GM23338 (cell line): Measurements from ENCODE around the gene NELFB. TPM values are rescaled to one million over a fixed set of nuclear protein-coding genes. Genes with fewer than 3 reads are reported as not detected.

Experiments
- ATAC-seq: fragments of 200-7000 bp; cut with Tn5 transposase; 3 replicates; pipeline ENCODE4 v1.9.1; 2020
- DNase-seq: peaks from one replicate; pipeline ENCODE4 v3.0.0-alpha.2; 2015; ENCODE audit warnings: low spot score
- H2AFZ ChIP-seq: fragments of 200-600 bp; sonication (generic); 2 replicates; pipeline ENCODE4 v1.8.0; 2016; ENCODE audit warnings: antibody characterized with exemption, mild to moderate bottlenecking, moderate library complexity
- H3F3A ChIP-seq: fragments of 200-600 bp; sonication (generic); replicated peaks from 2 replicates; pipeline ENCODE4 v1.8.0; 2017; ENCODE audit warnings: antibody characterized with exemption, mixed run types, low read depth
- H3K27ac ChIP-seq: fragments of 200-600 bp; sonication (generic); 2 replicates; pipeline ENCODE4 v1.6.1; 2016; ENCODE audit warnings: low read depth
- H3K27me3 ChIP-seq: fragments of 200-600 bp; sonication (generic); 2 replicates; pipeline ENCODE4 v1.8.0; 2016; ENCODE audit warnings: mild to moderate bottlenecking, mixed run types, moderate library complexity; ENCODE audit not compliant: insufficient read depth
- H3K36me3 ChIP-seq: fragments of 200-600 bp; sonication (generic); 2 replicates; pipeline ENCODE4 v1.8.0; 2016; ENCODE audit warnings: mild to moderate bottlenecking; ENCODE audit not compliant: insufficient read depth
- H3K4me1 ChIP-seq: fragments of 200-600 bp; sonication (generic); 2 replicates; pipeline ENCODE4 v1.8.0; 2016; ENCODE audit warnings: mild to moderate bottlenecking, moderate library complexity; ENCODE audit not compliant: insufficient read depth
- H3K4me2 ChIP-seq: fragments of 200-600 bp; sonication (generic); 2 replicates; pipeline ENCODE4 v1.7.1; 2017; ENCODE audit warnings: mixed run types
- H3K4me3 ChIP-seq: fragments of 200-600 bp; sonication (generic); 2 replicates; pipeline ENCODE4 v1.6.1; 2016; ENCODE audit warnings: mixed run types
- H3K79me2 ChIP-seq: fragments of 200-600 bp; sonication (generic); replicated peaks from 2 replicates; pipeline ENCODE4 v1.8.0; 2017; ENCODE audit warnings: mild to moderate bottlenecking; ENCODE audit not compliant: insufficient read depth
- H3K9me2 ChIP-seq: fragments of 200-600 bp; sonication (generic); 2 replicates; pipeline ENCODE4 v1.8.0; 2017; ENCODE audit not compliant: insufficient read depth
- H4K20me1 ChIP-seq: fragments of 200-600 bp; sonication (generic); replicated peaks from 2 replicates; pipeline ENCODE4 v1.8.0; 2017; ENCODE audit warnings: mild to moderate bottlenecking; ENCODE audit not compliant: insufficient read depth
- H3K27ac Mint-ChIP-seq: 2 replicates; pipeline ENCODE4 v1.8.0; 2020; ENCODE audit warnings: inconsistent platforms, mild to moderate bottlenecking, moderate library complexity, mixed read lengths
- H3K27me3 Mint-ChIP-seq: 3 replicates; pipeline ENCODE4 v1.8.0; 2022; ENCODE audit warnings: low read depth, mild to moderate bottlenecking, moderate library complexity, mixed read lengths, inconsistent platforms; ENCODE audit not compliant: insufficient read depth, poor library complexity
- H3K36me3 Mint-ChIP-seq: 3 replicates; pipeline ENCODE4 v1.8.0; 2021; ENCODE audit warnings: low read depth, mild to moderate bottlenecking, inconsistent platforms, moderate library complexity, mixed read lengths
- H3K4me1 Mint-ChIP-seq: 3 replicates; pipeline ENCODE4 v1.8.0; 2020; ENCODE audit warnings: mild to moderate bottlenecking, inconsistent platforms, mixed read lengths
- H3K4me3 Mint-ChIP-seq: 3 replicates; pipeline ENCODE4 v1.8.0; 2021; ENCODE audit warnings: moderate library complexity, mild to moderate bottlenecking, inconsistent platforms, mixed read lengths
- H3K9me3 Mint-ChIP-seq: 3 replicates; pipeline ENCODE4 v1.8.0; 2020; ENCODE audit warnings: moderate library complexity, mild to moderate bottlenecking, inconsistent platforms, mixed read lengths
- EZH2phosphoT487 ChIP-seq: fragments of 200-600 bp; sonication (generic); IDR thresholded peaks from one replicate; pipeline ENCODE4 v1.8.1; 2018; ENCODE audit warnings: antibody characterized with exemption; ENCODE audit not compliant: unreplicated experiment
- JUNB ChIP-seq: IDR thresholded peaks from one replicate; pipeline ENCODE4 v1.6.1; 2016; ENCODE audit warnings: antibody characterized with exemption; ENCODE audit not compliant: unreplicated experiment
- POLR2AphosphoS5 ChIP-seq: IDR thresholded peaks from 2 replicates; pipeline ENCODE4 v1.6.1; 2016; ENCODE audit warnings: antibody characterized with exemption, low read depth
- STAT1 ChIP-seq: IDR thresholded peaks from one replicate; pipeline ENCODE4 v1.6.1; 2016; ENCODE audit warnings: antibody characterized with exemption; ENCODE audit not compliant: unreplicated experiment
- ZNF114 ChIP-seq: fragments of 250-450 bp; sonication (Bioruptor Pico); IDR thresholded peaks from 2 replicates; pipeline ENCODE4 v1.5.0; 2020; ENCODE audit warnings: mild to moderate bottlenecking, moderate library complexity
- ZNF331 ChIP-seq: fragments of 250-450 bp; sonication (Bioruptor Pico); IDR thresholded peaks from 2 replicates; pipeline ENCODE4 v1.5.0; 2020; ENCODE audit warnings: low read depth, mild to moderate bottlenecking, moderate library complexity
- polyA plus RNA-seq: library from polyadenylated mRNA; unstranded; fragments of >200 nt; fragmentation: Nextera tagmentation; extraction: Ambion mirVana; gene quantifications from 2 replicates; pipeline ENCODE4 v1.2.1, GENCODE V29; 2016
- total RNA-seq: library from RNA; depleted of rRNA; stranded (reverse); fragments of >200 nt; shearing (Covaris generic); gene quantifications from 2 replicates; pipeline ENCODE4 v1.2.3, GENCODE V29; 2014
- TF ChIP-seq, protein P1 (sequence below): IDR thresholded peaks from 2 replicates; pipeline ENCODE4 v1.6.1; 2016; ENCODE audit warnings: antibody characterized with exemption
- TF ChIP-seq, protein P2 (sequence below), 2 experiments: fragments of 200-600 bp in 1 of 2; sonication (generic) in 1 of 2; conservative IDR thresholded peaks; 2 replicates each; pipeline versions ENCODE4 v1.5.1 to v1.6.1; 2016 to 2017; ENCODE audit warnings: antibody characterized with exemption in 2 of 2, low read depth in 2 of 2, mild to moderate bottlenecking in 2 of 2, moderate library complexity in 1 of 2
- TF ChIP-seq, protein P3 (sequence below): fragments of 250-450 bp; sonication (Bioruptor Pico); IDR thresholded peaks from 2 replicates; pipeline ENCODE4 v1.5.0; 2020; ENCODE audit warnings: mild to moderate bottlenecking, moderate library complexity

The NELFB gene
- total and polyA plus RNA-seq, 2 experiments from 2014 or later, result 30.0 to 97.3 TPM

DNA sequence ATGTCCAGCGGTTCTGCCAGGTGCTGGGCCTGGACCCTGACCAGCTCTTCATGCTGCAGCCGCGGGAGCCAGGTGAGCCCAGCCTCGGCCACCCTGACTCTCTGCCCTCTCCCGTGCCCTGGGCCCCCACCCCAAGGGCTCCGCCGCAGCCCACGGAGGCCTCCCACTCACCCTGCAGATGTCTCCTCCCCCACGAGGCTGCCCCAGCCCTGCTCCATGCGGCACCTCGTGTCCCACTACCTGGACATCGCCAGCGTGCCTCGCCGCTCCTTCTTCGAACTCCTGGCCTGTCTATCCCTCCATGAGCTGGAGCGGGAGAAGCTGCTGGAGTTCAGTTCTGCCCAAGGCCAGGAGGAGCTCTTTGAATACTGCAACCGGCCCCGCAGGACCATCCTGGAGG, 40.5 kb upstream of the NELFB start:
- no peak for DNase-seq
- ATAC-seq, result no peak
- H3K4me2 ChIP-seq, result no peak overlapping the region
- H3K4me3 Mint-ChIP-seq, result no peak overlapping the region
- no peak overlapping the region for H2AFZ ChIP-seq
- H3K9me2 ChIP-seq, result no peaks in the 10 kb centered on the region
- H3K9me3 Mint-ChIP-seq, result no peaks in the 10 kb centered on the region; the same call in 2 of the 3 replicates
- H3K27me3 Mint-ChIP-seq, result peaks cover 2% of the 10 kb centered on the region
- H3K27me3 ChIP-seq, result no peaks in the 10 kb centered on the region
- H3K27ac ChIP-seq, result no peak overlapping the region
- H4K20me1 ChIP-seq, result no peaks in the 10 kb centered on the region; the same call in 1 of the 2 replicates
- no peak for TF ChIP-seq STAT1
- 0 out of 2 replicates have a peak, but pooled peaks cover 3% of the 10 kb centered on the region for H3K4me1 ChIP-seq
- peaks cover 8% of the 10 kb centered on the region for H3K36me3 Mint-ChIP-seq
- no peaks in the 10 kb centered on the region for H3K79me2 ChIP-seq
- H3K4me1 Mint-ChIP-seq, result peaks cover 7% of the 10 kb centered on the region; the same call in 2 of the 3 replicates
- 0 out of 2 replicates have a peak, but pooled peaks cover 3% of the 10 kb centered on the region for H3F3A ChIP-seq
- no peak overlapping the region for H3K27ac Mint-ChIP-seq
- H3K36me3 ChIP-seq, result no peaks in the 10 kb centered on the region
- no peak overlapping the region for H3K4me3 ChIP-seq

DNA sequence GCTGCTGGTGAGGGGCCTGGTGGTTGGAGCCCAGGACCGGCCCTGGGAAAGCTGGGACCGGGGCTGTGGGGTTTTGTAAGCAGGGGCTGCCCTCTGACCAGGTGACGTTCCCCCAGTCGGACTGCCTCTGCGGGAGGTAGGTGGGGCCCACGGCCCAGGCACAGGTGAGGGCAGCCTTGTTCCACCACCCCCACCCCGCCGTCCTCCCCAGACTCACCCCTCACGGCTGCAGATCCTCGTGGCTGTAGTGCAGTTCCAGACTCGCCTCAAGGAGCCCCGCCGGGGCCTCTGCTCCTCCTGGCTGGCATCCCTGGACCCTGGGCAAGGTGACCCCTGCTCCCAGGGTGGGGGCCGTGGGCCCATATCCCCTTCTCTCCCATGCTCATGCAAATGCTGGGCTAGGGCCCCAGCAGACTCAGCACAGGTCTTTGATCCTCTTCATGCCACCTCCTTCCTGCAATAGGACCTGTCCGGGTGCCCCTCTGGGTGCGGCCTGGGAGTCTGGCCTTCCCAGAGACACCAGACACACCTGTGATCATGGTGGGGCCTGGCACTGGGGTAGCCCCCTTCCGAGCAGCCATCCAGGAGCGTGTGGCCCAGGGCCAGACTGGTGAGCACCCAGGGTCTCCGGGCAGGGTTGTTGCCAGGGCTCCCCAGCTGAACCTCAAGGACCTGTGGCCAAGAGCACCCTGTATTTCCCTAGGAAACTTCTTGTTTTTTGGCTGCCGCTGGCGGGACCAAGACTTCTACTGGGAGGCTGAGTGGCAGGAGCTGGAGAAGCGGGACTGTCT, 39.7 kb upstream of the NELFB start:
- no peaks in the 10 kb centered on the region for H3K27me3 ChIP-seq
- no peak overlapping the region for H3K4me2 ChIP-seq
- peaks cover 7% of the 10 kb centered on the region; the same call in 2 of the 3 replicates for H3K4me1 Mint-ChIP-seq
- DNase-seq, result no peak
- H3K4me3 Mint-ChIP-seq, result no peak overlapping the region
- H3F3A ChIP-seq, result 0 out of 2 replicates have a peak, but pooled peaks cover 3% of the 10 kb centered on the region
- no peak for ATAC-seq
- H3K4me3 ChIP-seq, result no peak overlapping the region
- H3K36me3 Mint-ChIP-seq, result peaks cover 5% of the 10 kb centered on the region; the same call in 2 of the 3 replicates
- H2AFZ ChIP-seq, result no peak overlapping the region
- 0 out of 2 replicates have a peak, but pooled peaks cover 3% of the 10 kb centered on the region for H3K4me1 ChIP-seq
- H3K27me3 Mint-ChIP-seq, result no peaks in the 10 kb centered on the region
- no peaks in the 10 kb centered on the region for H3K79me2 ChIP-seq
- H3K27ac Mint-ChIP-seq, result no peak overlapping the region
- no peaks in the 10 kb centered on the region; the same call in 2 of the 3 replicates for H3K9me3 Mint-ChIP-seq
- no peaks in the 10 kb centered on the region; the same call in 1 of the 2 replicates for H4K20me1 ChIP-seq
- no peak overlapping the region for H3K27ac ChIP-seq
- H3K9me2 ChIP-seq, result no peaks in the 10 kb centered on the region
- no peaks in the 10 kb centered on the region for H3K36me3 ChIP-seq
- no peak for TF ChIP-seq ZNF114 (CRISPR knock-in tag)
- TF ChIP-seq, protein P1, sequence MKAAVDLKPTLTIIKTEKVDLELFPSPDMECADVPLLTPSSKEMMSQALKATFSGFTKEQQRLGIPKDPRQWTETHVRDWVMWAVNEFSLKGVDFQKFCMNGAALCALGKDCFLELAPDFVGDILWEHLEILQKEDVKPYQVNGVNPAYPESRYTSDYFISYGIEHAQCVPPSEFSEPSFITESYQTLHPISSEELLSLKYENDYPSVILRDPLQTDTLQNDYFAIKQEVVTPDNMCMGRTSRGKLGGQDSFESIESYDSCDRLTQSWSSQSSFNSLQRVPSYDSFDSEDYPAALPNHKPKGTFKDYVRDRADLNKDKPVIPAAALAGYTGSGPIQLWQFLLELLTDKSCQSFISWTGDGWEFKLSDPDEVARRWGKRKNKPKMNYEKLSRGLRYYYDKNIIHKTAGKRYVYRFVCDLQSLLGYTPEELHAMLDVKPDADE, result no peak
- no peak for TF ChIP-seq EZH2phosphoT487
- TF ChIP-seq, protein P2, sequence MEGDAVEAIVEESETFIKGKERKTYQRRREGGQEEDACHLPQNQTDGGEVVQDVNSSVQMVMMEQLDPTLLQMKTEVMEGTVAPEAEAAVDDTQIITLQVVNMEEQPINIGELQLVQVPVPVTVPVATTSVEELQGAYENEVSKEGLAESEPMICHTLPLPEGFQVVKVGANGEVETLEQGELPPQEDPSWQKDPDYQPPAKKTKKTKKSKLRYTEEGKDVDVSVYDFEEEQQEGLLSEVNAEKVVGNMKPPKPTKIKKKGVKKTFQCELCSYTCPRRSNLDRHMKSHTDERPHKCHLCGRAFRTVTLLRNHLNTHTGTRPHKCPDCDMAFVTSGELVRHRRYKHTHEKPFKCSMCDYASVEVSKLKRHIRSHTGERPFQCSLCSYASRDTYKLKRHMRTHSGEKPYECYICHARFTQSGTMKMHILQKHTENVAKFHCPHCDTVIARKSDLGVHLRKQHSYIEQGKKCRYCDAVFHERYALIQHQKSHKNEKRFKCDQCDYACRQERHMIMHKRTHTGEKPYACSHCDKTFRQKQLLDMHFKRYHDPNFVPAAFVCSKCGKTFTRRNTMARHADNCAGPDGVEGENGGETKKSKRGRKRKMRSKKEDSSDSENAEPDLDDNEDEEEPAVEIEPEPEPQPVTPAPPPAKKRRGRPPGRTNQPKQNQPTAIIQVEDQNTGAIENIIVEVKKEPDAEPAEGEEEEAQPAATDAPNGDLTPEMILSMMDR (conservative IDR thresholded peaks at IDR 0.05; ENCODE audit: low read depth in 2 of 2), result no peak
- TF ChIP-seq ZNF331 (CRISPR knock-in tag), result no peak
- no peak for TF ChIP-seq POLR2AphosphoS5
- TF ChIP-seq, protein P3, sequence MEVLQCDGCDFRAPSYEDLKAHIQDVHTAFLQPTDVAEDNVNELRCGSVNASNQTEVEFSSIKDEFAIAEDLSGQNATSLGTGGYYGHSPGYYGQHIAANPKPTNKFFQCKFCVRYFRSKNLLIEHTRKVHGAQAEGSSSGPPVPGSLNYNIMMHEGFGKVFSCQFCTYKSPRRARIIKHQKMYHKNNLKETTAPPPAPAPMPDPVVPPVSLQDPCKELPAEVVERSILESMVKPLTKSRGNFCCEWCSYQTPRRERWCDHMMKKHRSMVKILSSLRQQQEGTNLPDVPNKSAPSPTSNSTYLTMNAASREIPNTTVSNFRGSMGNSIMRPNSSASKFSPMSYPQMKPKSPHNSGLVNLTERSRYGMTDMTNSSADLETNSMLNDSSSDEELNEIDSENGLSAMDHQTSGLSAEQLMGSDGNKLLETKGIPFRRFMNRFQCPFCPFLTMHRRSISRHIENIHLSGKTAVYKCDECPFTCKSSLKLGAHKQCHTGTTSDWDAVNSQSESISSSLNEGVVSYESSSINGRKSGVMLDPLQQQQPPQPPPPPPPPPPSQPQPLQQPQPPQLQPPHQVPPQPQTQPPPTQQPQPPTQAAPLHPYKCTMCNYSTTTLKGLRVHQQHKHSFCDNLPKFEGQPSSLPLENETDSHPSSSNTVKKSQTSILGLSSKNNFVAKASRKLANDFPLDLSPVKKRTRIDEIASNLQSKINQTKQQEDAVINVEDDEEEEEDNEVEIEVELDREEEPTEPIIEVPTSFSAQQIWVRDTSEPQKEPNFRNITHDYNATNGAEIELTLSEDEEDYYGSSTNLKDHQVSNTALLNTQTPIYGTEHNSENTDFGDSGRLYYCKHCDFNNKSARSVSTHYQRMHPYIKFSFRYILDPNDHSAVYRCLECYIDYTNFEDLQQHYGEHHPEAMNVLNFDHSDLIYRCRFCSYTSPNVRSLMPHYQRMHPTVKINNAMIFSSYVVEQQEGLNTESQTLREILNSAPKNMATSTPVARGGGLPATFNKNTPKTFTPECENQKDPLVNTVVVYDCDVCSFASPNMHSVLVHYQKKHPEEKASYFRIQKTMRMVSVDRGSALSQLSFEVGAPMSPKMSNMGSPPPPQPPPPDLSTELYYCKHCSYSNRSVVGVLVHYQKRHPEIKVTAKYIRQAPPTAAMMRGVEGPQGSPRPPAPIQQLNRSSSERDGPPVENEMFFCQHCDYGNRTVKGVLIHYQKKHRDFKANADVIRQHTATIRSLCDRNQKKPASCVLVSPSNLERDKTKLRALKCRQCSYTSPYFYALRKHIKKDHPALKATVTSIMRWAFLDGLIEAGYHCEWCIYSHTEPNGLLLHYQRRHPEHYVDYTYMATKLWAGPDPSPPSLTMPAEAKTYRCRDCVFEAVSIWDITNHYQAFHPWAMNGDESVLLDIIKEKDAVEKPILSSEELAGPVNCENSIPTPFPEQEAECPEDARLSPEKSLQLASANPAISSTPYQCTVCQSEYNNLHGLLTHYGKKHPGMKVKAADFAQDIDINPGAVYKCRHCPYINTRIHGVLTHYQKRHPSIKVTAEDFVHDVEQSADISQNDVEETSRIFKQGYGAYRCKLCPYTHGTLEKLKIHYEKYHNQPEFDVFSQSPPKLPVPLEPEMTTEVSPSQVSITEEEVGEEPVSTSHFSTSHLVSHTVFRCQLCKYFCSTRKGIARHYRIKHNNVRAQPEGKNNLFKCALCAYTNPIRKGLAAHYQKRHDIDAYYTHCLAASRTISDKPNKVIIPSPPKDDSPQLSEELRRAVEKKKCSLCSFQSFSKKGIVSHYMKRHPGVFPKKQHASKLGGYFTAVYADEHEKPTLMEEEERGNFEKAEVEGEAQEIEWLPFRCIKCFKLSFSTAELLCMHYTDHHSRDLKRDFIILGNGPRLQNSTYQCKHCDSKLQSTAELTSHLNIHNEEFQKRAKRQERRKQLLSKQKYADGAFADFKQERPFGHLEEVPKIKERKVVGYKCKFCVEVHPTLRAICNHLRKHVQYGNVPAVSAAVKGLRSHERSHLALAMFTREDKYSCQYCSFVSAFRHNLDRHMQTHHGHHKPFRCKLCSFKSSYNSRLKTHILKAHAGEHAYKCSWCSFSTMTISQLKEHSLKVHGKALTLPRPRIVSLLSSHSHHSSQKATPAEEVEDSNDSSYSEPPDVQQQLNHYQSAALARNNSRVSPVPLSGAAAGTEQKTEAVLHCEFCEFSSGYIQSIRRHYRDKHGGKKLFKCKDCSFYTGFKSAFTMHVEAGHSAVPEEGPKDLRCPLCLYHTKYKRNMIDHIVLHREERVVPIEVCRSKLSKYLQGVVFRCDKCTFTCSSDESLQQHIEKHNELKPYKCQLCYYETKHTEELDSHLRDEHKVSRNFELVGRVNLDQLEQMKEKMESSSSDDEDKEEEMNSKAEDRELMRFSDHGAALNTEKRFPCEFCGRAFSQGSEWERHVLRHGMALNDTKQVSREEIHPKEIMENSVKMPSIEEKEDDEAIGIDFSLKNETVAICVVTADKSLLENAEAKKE (CRISPR knock-in tag), result no peak
- no peak for TF ChIP-seq JUNB
- TF ChIP-seq STAT1, result no peak
